Hepatocyte (in vitro differentiated cells): ENCODE data around the gene MINDY4. TPM values are rescaled to one million over a fixed set of nuclear protein-coding genes. Genes with fewer than 3 reads are reported as not detected.

Experiments used
- DNase-seq: peaks from one replicate; pipeline ENCODE4 v3.0.0-alpha.2; 2016; ENCODE audit warnings: low spot score
- H2AFZ ChIP-seq: fragments of 200-600 bp; sonication (generic); 2 replicates; pipeline ENCODE4 v1.6.0; 2016; ENCODE audit warnings: antibody characterized with exemption, mild to moderate bottlenecking
- H3K27ac ChIP-seq: fragments of 200-600 bp; sonication (generic); 2 replicates; pipeline ENCODE4 v1.5.1; 2016; ENCODE audit warnings: mild to moderate bottlenecking
- H3K27me3 ChIP-seq: fragments of 200-600 bp; sonication (generic); 2 replicates; pipeline ENCODE4 v1.6.1; 2016
- H3K36me3 ChIP-seq: fragments of 200-600 bp; sonication (generic); replicated peaks from 2 replicates; pipeline ENCODE4 v1.5.1; 2016; ENCODE audit warnings: low read depth; ENCODE audit not compliant: insufficient read depth
- H3K4me1 ChIP-seq: fragments of 200-600 bp; sonication (generic); 2 replicates; pipeline ENCODE4 v1.5.1; 2016; ENCODE audit warnings: mild to moderate bottlenecking, moderate library complexity; ENCODE audit not compliant: insufficient read depth
- H3K4me2 ChIP-seq: fragments of 200-600 bp; sonication (generic); 2 replicates; pipeline ENCODE4 v1.6.0; 2016
- H3K4me3 ChIP-seq: fragments of 200-600 bp; sonication (generic); 2 replicates; pipeline ENCODE4 v1.5.1; 2016; ENCODE audit warnings: mild to moderate bottlenecking
- H3K79me2 ChIP-seq: fragments of 200-600 bp; sonication (generic); 2 replicates; pipeline ENCODE4 v1.6.0; 2017; ENCODE audit warnings: mild to moderate bottlenecking
- H3K9me2 ChIP-seq: fragments of 200-600 bp; sonication (generic); replicated peaks from 2 replicates; pipeline ENCODE4 v1.6.0; 2017; ENCODE audit warnings: mild to moderate bottlenecking; ENCODE audit not compliant: insufficient read depth
- H3K9me3 ChIP-seq: fragments of 200-600 bp; sonication (generic); 2 replicates; pipeline ENCODE4 v1.5.1; 2016; ENCODE audit warnings: low read depth, mild to moderate bottlenecking
- H4K20me1 ChIP-seq: fragments of 200-600 bp; sonication (generic); 2 replicates; pipeline ENCODE4 v1.6.0; 2016; ENCODE audit warnings: mild to moderate bottlenecking; ENCODE audit not compliant: insufficient read depth, poor library complexity, severe bottlenecking
- CTCF ChIP-seq: fragments of 200-600 bp; sonication (generic); IDR thresholded peaks from 2 replicates; pipeline ENCODE4 v1.5.1; 2016; ENCODE audit warnings: antibody characterized with exemption, mild to moderate bottlenecking; ENCODE audit not compliant: poor library complexity
- EZH2 ChIP-seq: fragments of 200-600 bp; sonication (generic); IDR thresholded peaks from 2 replicates; pipeline ENCODE4 v1.6.1; 2016; ENCODE audit warnings: antibody characterized with exemption, mild to moderate bottlenecking, borderline replicate concordance
- EZH2phosphoT487 ChIP-seq: fragments of 200-600 bp; sonication (generic); IDR thresholded peaks from one replicate; pipeline ENCODE4 v1.6.1; 2018; ENCODE audit warnings: antibody characterized with exemption, mild to moderate bottlenecking, low read depth, moderate library complexity; ENCODE audit not compliant: unreplicated experiment, severe bottlenecking
- WGBS: methylation state at CpG from one replicate; pipeline ENCODE4 v1.1.6; 2016; ENCODE audit warnings: low lambda C conversion rate; ENCODE audit errors: missing lambda C conversion rate; 5-methylcytosine and 5-hydroxymethylcytosine counted together
- polyA plus RNA-seq: library from polyadenylated mRNA; unstranded; fragments of >200 nt; fragmentation: Nextera tagmentation; extraction: Ambion mirVana; gene quantifications from 2 replicates; pipeline ENCODE4 v1.2.1, GENCODE V29; 2016
- total RNA-seq: library from RNA; depleted of rRNA; stranded (reverse); fragments of >200 nt; gene quantifications from 2 replicates; pipeline ENCODE4 v1.2.3, GENCODE V29; 2014

MINDY4 gene
- total and polyA plus RNA-seq, 2 experiments from 2014 or later, result 4.4 to 6.3 TPM

- 66% methylated on average over 6 of the region's 6 CpGs for WGBS
- Histone ChIP-seq H3K9me2 (no peaks in the 10 kb centered on the region), H3K27me3 (no peaks in the 10 kb centered on the region), H3K9me3 (no peaks in the 10 kb centered on the region), H3K4me1 (no peaks in the 10 kb centered on the region), H3K27ac (no peak overlapping the region), H4K20me1 (no peaks in the 10 kb centered on the region), H3K4me2 (no peak overlapping the region), H3K4me3 (no peak overlapping the region), H2AFZ (no peak overlapping the region), H3K36me3 (no peaks in the 10 kb centered on the region), H3K79me2 (no peaks in the 10 kb centered on the region)
- DNase-seq, result no peak
- no peak for TF ChIP-seq EZH2
- no peak for TF ChIP-seq CTCF
- TF ChIP-seq EZH2phosphoT487, result no peak
Measured at GRCh38 chr7:30873656-30874055, 102.4 kb downstream of the MINDY4 start.

- Histone ChIP-seq H3K36me3 (no peaks in the 10 kb centered on the region), H3K27me3 (no peaks in the 10 kb centered on the region), H3K4me2 (no peak overlapping the region), H3K79me2 (no peaks in the 10 kb centered on the region), H3K4me1 (no peaks in the 10 kb centered on the region), H3K27ac (no peak overlapping the region), H3K4me3 (no peak overlapping the region), H3K9me2 (no peaks in the 10 kb centered on the region), H4K20me1 (no peaks in the 10 kb centered on the region), H3K9me3 (no peaks in the 10 kb centered on the region), H2AFZ (no peak overlapping the region)
- no peak for DNase-seq
- WGBS, result 95% methylated on average over 5 of the region's 5 CpGs
- TF ChIP-seq EZH2phosphoT487, result no peak
- TF ChIP-seq EZH2, result no peak
Measured at GRCh38 chr7:30874656-30875302, 103.6 kb downstream of the MINDY4 start.

- H4K20me1 ChIP-seq, result no peaks in the 10 kb centered on the region
- DNase-seq, result no peak
- no peak overlapping the region for H3K27ac ChIP-seq
- H3K36me3 ChIP-seq, result no peaks in the 10 kb centered on the region
- no peak overlapping the region for H2AFZ ChIP-seq
- peaks cover 14% of the 10 kb centered on the region for H3K4me1 ChIP-seq
- no peaks in the 10 kb centered on the region for H3K9me2 ChIP-seq
- WGBS, result 79% methylated on average over 9 of the region's 9 CpGs
- H3K9me3 ChIP-seq, result no peaks in the 10 kb centered on the region
- no peaks in the 10 kb centered on the region for H3K79me2 ChIP-seq
- TF ChIP-seq EZH2 (no peak), EZH2phosphoT487 (no peak), CTCF (no peak)
- no peak overlapping the region for H3K4me3 ChIP-seq
- no peak overlapping the region for H3K4me2 ChIP-seq
- H3K27me3 ChIP-seq, result no peaks in the 10 kb centered on the region
Measured at GRCh38 chr7:30877015-30877769, 106.0 kb downstream of the MINDY4 start.

GRCh38 chr7:30877993-30878392 is 106.8 kb downstream of the MINDY4 start:
- Histone ChIP-seq H3K79me2 (no peaks in the 10 kb centered on the region), H3K36me3 (no peaks in the 10 kb centered on the region), H3K27ac (no peak overlapping the region), H3K9me2 (no peaks in the 10 kb centered on the region), H3K9me3 (no peaks in the 10 kb centered on the region), H2AFZ (no peak overlapping the region), H4K20me1 (no peaks in the 10 kb centered on the region), H3K27me3 (no peaks in the 10 kb centered on the region), H3K4me1 (peaks cover 14% of the 10 kb centered on the region), H3K4me2 (no peak overlapping the region), H3K4me3 (no peak overlapping the region)
- no peak for DNase-seq
- 85% methylated on average over 5 of the region's 5 CpGs for WGBS
- TF ChIP-seq CTCF (no peak), EZH2 (no peak), EZH2phosphoT487 (no peak)
